ENCODE results near the gene ALDH5A1.

GRCh38 chr6:24566020-24566767 is 71.4 kb downstream of the ALDH5A1 start:
- TF ChIP-seq CTCF (IDR thresholded peaks at IDR 0.05), result no peak
- TF ChIP-seq EP300 (IDR thresholded peaks at IDR 0.05), result no peak
- no peak for TF ChIP-seq POLR2A (IDR thresholded peaks at IDR 0.05)

All from sigmoid colon (tissue), 4 donors.